Ishikawa (cell line): Measurements from ENCODE around the gene FETUB.
A peak's percentile ranks its signal among the peaks of the same experiment; 100 is the strongest.

ENCODE experiments used
- CEBPB ChIP-seq: IDR thresholded peaks from 2 replicates; pipeline ENCODE4 v1.6.1; 2012
- CREB1 ChIP-seq: IDR thresholded peaks from 2 replicates; pipeline ENCODE4 v1.6.1; 2012; ENCODE audit warnings: low read depth
- EGR1 ChIP-seq: IDR thresholded peaks from 2 replicates; pipeline ENCODE4 v1.6.1; 2012
- EP300 ChIP-seq: IDR thresholded peaks from 2 replicates; pipeline ENCODE4 v1.6.1; 2012; ENCODE audit warnings: borderline replicate concordance
- FOXM1 ChIP-seq: IDR thresholded peaks from 2 replicates; pipeline ENCODE4 v1.6.1; 2012; ENCODE audit warnings: low read depth, borderline replicate concordance
- NFIC ChIP-seq: IDR thresholded peaks from 2 replicates; pipeline ENCODE4 v1.6.1; 2012
- RAD21 ChIP-seq: IDR thresholded peaks from 2 replicates; pipeline ENCODE4 v1.6.1; 2012; ENCODE audit warnings: low read depth
- TAF1 ChIP-seq: IDR thresholded peaks from 2 replicates; pipeline ENCODE4 v1.6.1; 2012; ENCODE audit warnings: low read depth, mild to moderate bottlenecking
- TCF12 ChIP-seq: IDR thresholded peaks from 2 replicates; pipeline ENCODE4 v1.6.1; 2012; ENCODE audit warnings: low read depth
- TEAD4 ChIP-seq: IDR thresholded peaks from 2 replicates; pipeline ENCODE4 v1.6.1; 2012
- YY1 ChIP-seq: IDR thresholded peaks from 2 replicates; pipeline ENCODE4 v1.6.1; 2012; ENCODE audit warnings: low read depth
- ZBTB7A ChIP-seq: IDR thresholded peaks from 2 replicates; pipeline ENCODE4 v1.6.1; 2012; ENCODE audit warnings: low read depth
- TF ChIP-seq, protein P1 (sequence below): IDR thresholded peaks from 2 replicates; pipeline ENCODE4 v1.6.1; 2012
- TF ChIP-seq, protein P2 (sequence below): IDR thresholded peaks from 2 replicates; pipeline ENCODE4 v1.6.1; 2012
- TF ChIP-seq, protein P3 (sequence below): IDR thresholded peaks from 2 replicates; pipeline ENCODE4 v1.6.1; 2012; ENCODE audit warnings: low read depth, mild to moderate bottlenecking

The FETUB gene

DNA sequence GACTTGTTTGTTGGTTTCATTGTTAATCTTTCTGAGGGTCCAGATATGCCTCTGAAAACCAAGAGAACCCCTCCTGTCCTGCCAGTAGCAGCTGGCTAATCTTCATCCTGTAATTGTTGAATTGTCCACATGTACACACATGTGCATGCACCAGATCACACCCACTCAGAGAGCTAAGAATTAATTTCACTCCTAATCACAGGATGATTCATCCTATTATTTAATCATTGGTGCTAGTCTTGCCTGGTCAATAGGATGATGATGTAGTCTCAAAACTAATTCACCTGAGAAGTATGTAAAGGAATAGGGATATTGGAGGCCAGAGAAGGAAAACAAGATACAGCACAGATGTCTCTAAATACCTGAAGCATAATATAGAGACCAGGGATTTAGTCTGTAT lies 35.1 kb upstream of the FETUB start:
- TF ChIP-seq CREB1, result no peak

DNA sequence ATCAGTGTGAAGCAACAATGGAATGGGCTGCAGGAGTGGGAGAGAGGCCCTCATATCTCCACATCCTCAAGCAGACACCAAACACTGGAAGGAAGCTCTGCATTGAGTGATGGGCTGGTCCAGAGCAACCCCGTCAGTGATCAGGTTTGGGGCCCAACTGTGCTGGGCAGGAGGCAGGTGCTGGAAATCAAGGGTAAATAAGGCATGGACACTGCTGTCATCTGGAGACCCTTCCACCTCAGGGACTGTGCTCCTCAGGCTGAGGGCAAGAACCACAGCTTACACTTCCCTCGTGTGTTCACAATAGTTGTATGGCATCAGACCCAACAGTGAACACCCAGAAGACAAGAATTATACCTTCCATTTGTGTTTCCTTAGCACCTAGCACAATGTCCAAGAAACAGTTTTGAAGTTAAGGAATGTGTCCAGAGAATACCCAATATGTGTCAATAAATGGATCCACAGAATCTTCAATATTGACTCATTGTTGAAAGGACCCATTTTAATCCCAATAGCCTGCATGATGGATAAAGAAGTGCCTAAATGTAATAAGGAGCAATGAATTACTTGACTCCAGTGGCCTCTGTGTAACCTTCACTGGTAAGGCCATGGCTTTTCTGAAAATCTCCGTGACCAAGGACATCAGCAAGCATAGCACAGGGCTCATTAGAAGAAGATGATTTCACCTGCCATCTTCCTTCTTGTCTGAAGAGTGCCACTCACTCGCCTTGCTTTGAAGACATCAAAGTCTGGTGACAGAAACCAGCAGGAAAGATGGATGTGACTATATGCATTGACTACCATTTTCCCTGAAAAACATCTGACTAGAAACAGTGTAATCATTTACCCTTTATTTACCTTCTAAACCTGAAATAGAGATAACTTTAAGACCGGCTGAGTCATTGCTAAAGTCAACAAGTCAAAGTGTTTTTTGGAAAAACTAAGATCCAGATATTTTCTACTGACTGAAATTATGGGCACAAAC lies 34.3 kb upstream of the FETUB start:
- TF ChIP-seq TAF1, result no peak
- TF ChIP-seq, protein P1, sequence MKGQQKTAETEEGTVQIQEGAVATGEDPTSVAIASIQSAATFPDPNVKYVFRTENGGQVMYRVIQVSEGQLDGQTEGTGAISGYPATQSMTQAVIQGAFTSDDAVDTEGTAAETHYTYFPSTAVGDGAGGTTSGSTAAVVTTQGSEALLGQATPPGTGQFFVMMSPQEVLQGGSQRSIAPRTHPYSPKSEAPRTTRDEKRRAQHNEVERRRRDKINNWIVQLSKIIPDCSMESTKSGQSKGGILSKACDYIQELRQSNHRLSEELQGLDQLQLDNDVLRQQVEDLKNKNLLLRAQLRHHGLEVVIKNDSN, result no peak
- TF ChIP-seq, protein P2, sequence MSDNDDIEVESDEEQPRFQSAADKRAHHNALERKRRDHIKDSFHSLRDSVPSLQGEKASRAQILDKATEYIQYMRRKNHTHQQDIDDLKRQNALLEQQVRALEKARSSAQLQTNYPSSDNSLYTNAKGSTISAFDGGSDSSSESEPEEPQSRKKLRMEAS, result no peak

DNA sequence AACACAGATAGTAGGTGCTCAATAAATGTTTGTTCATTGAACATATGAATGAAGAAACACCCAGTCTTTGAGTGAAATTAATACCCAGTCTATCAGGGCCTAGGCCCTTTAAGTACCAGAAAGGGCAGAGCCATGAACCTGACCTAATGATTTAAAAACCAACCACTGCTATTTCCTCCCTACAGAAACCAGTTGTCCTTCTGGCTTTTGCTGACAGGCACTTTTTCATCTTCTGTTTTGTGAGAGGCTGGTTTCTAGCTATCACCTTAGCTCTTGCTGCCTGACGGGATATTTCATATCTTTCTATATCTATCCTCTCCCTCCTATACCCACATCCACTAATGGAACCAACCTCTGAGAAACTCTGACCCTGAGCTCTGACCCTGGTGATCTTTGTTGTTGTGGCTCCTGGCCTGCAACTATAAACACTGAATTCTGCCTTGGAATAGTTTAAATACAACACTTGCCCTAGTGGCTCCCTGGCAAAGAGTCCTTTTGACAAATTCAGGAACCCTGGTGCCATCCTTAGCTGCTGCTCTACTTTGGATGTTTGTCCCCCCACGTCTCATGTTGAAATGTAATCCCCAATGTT lies 31.5 kb upstream of the FETUB start:
- no peak for TF ChIP-seq TEAD4
- TF ChIP-seq ZBTB7A, result no peak
- TF ChIP-seq YY1, result no peak
- TF ChIP-seq, protein P3, sequence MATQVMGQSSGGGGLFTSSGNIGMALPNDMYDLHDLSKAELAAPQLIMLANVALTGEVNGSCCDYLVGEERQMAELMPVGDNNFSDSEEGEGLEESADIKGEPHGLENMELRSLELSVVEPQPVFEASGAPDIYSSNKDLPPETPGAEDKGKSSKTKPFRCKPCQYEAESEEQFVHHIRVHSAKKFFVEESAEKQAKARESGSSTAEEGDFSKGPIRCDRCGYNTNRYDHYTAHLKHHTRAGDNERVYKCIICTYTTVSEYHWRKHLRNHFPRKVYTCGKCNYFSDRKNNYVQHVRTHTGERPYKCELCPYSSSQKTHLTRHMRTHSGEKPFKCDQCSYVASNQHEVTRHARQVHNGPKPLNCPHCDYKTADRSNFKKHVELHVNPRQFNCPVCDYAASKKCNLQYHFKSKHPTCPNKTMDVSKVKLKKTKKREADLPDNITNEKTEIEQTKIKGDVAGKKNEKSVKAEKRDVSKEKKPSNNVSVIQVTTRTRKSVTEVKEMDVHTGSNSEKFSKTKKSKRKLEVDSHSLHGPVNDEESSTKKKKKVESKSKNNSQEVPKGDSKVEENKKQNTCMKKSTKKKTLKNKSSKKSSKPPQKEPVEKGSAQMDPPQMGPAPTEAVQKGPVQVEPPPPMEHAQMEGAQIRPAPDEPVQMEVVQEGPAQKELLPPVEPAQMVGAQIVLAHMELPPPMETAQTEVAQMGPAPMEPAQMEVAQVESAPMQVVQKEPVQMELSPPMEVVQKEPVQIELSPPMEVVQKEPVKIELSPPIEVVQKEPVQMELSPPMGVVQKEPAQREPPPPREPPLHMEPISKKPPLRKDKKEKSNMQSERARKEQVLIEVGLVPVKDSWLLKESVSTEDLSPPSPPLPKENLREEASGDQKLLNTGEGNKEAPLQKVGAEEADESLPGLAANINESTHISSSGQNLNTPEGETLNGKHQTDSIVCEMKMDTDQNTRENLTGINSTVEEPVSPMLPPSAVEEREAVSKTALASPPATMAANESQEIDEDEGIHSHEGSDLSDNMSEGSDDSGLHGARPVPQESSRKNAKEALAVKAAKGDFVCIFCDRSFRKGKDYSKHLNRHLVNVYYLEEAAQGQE, result no peak
- no peak for TF ChIP-seq FOXM1
- no peak for TF ChIP-seq EP300
- no peak for TF ChIP-seq RAD21
- TF ChIP-seq TAF1, result no peak
- TF ChIP-seq NFIC, result no peak
- TF ChIP-seq, protein P1, result no peak
- no peak for TF ChIP-seq TCF12
- TF ChIP-seq CREB1, result no peak
- TF ChIP-seq, protein P2, result no peak
- TF ChIP-seq EGR1, result no peak
- TF ChIP-seq CEBPB, result no peak

DNA sequence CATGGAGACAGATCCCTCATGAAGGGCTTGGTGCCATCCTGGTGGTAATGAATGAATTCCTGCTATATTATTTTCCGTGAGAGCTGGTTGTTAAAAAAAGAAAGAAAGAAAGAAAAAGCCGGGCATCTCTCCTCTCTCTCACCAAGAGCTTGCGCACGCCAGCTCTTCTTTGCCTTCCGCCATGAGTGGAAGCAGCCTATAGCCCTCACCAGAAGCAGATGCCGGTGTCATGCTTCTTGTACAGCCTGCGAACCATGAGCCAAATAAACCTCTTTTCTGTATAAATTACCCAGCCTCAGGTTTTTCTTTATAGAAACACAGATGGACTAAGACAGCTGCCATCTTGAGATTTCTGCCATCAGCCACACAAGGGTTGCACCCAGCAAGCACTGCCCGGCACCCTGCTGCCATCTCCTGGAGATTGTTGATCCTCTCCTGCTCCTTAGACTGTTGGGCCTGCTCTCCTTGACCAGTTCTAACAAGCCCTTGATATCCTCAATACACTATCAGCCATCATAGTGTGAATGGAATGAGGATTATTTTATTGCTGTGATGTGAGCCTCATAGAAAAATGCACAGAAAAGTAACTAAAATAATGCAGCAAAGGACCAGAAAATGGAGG lies 30.8 kb upstream of the FETUB start:
- TF ChIP-seq YY1 (0 out of 2 replicates have a peak, but pooled peaks have one; percentile 39), RAD21 (peak; percentile 55), EGR1 (no peak)

DNA sequence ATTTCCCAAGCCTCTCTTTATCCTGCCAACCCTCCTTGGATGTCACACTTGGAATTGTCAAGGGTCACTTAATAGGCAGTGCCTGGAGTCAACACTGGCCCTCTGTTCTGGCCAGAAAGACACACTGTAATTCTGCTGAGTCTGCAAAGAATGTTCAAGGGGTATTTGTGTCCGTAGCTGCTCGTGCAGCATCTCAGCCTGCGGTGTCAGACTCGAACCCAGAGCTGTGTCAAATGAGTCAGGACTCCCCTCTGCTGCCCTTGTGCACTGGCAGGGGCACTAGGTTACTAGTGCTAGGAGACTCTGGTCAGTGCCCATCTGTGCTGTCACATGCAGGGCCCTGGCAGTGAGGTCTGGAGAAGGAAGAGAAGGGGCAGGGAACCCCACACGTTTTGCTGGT lies 28.1 kb upstream of the FETUB start:
- no peak for TF ChIP-seq NFIC
- TF ChIP-seq RAD21, result no peak

DNA sequence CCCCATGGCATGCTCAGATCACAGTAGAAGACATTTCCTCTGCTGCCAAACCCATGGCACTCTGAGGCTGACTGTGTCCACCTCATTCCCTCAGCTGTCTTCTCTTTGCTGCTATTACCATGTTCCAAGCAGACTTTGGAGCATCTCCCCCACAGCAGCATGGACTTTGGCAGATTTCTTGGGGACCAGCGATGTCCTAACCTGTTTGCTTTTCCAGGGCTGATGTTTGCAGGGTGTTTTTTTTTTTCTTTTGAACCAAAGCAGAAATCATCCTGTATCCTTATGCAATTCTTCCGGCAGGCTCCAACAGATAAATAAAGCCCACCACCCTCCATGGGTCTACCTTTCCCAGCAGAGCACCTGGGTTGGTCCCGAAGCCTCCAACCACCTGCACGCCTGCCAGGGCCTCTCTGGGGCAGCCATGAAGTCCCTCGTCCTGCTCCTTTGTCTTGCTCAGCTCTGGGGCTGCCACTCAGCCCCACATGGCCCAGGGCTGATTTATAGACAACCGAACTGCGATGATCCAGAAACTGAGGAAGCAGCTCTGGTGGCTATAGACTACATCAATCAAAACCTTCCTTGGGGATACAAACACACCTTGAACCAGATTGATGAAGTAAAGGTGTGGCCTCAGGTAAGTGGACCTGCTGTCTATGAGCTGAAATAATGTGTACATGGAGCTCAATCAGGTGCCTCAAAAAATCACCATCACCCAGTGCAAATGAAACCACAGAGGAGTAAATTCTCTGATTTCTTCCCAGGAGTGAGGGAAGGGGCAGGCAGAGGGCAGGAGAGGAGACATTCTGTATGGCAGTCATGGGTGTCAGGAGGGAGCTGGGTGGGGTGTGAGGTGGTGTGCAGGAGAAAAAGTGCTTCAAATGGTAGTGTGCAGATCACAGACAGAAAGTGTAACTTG lies 27.2 kb upstream of the FETUB start, which contains the start of gene AHSG:
AHSG (plus strand) TSS at position 340 of the 916 bp plus-strand sequence; CDS start at position 422, 82 bp downstream.
- TF ChIP-seq TCF12 (no peak), ZBTB7A (no peak), EGR1 (no peak), NFIC (no peak), TAF1 (no peak), CREB1 (no peak), TEAD4 (no peak), RAD21 (no peak), FOXM1 (no peak), YY1 (no peak), EP300 (no peak), CEBPB (no peak)
- TF ChIP-seq, protein P2, result no peak
- TF ChIP-seq, protein P1, result no peak
- TF ChIP-seq, protein P3, result no peak
